CD4-positive, alpha-beta T cell treated with Interleukin-6 for 4 hours (primary cell): Measurements from ENCODE around the gene TBC1D23.

Source experiments
- DNase-seq: peaks from one replicate; pipeline ENCODE4 v3.0.0-alpha.2; 2020; ENCODE audit warnings: mixed read lengths

Gene TBC1D23

DNA sequence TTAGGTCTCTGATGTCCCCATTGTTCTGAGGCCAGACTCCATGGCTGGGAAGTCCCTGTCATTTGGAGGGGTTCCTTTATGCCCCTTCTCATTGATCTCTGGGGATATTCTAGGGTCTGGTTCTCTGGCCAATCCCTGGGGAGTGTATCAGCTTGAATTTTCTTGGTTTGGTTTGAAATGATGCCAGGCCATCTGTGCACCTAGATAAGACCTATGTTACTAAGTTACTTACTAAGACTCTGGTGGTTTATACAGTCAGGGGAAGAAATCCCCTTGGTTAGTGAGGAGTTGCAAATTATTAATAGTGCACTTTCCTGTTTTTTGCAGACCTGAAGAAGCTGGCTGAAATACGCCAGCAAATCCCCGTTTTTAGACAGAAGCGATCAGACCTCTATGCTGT, 94.1 kb downstream of the TBC1D23 start:
- no peak for DNase-seq

DNA sequence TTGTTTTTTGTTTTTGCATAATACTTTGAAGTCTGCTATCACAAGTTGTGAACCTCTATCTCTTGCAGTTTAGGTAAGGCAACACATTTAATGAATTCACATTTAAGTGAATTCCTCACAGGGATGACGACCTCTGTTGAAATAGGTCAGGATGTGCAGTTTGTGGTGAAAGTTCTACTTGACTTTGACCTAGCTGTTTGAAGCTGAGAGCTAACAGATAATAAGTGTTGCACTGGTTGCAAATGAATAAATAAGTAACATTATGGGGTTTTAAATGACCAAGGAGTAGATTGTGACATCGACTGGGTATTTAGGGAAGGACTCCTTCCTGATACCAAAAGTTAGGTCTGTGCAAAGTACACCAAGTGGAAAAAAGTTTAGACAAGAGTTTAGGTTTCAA, 97.6 kb downstream of the TBC1D23 start:
- DNase-seq = no peak

DNA sequence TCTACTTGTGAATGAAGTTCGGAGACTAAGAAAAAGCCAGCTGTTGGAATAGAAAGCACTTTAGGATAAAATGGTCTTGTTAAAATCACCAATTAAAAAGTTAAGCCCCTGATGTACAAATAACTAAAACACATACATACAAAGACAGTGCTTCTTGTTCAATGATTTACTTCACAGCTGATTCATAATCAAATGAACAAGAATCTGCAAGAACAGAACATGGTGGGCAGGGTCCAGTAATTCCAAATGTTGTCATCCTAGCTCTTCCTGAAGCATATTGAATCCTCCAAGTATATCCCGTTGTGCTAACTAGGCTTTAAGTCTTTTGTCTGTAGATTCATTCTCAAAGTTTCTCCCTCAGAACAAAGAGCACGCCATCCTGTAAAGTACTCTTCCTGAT, 98.2 kb downstream of the TBC1D23 start:
- no peak for DNase-seq

DNA sequence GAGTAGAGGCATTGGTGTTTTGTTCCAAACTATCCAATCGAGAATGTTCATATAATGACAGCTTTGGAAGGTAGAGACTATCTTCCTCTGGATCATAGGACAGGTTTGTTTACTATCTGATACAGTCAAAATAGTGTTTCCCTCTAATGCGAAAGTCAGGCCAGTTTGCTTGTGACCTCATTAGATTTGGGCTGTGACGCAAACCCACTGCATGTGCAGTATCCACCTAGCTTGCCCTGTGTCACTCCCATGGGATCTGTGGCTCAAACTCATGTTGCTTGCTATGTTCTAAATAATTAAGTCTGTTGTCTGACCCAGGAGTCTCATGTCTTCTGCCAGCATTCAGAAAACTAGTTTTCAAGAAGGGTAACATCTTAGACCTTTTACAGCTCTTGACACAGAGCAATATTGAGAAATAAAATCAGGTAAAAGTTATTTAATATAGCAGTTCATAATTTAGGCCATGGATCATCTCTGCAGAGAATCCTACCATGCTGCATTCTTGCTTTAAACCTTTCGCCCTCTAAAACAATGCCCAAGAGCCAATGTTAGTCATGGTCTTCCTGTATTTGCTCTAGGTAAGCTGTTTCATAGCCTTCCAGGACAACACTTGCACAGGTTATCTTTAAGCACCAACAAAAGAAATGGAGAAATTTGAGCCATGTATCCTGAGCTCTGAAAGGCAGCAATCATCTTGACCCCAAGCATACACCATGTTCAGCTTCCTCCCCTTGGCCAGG, 100.1 kb downstream of the TBC1D23 start:
- no peak for DNase-seq

DNA sequence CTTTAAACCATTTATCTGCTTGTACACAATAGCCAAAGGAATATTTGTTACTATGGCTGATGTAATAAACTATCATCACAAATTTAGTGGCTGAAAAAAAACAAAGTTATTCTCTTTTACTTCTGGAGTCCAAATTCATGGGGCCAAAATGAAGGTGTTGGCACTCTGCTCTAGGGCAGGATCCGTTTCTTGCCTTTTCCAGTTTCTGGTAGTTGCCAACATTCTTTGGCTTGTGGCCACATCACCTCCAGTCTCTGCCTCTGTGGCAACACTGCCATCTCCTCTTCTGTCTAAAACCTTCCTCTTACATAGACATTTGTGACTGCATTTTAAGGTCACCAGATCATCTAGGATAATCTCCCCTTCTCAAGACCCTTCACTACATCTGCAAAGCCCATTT, 101.1 kb downstream of the TBC1D23 start:
- no peak for DNase-seq

DNA sequence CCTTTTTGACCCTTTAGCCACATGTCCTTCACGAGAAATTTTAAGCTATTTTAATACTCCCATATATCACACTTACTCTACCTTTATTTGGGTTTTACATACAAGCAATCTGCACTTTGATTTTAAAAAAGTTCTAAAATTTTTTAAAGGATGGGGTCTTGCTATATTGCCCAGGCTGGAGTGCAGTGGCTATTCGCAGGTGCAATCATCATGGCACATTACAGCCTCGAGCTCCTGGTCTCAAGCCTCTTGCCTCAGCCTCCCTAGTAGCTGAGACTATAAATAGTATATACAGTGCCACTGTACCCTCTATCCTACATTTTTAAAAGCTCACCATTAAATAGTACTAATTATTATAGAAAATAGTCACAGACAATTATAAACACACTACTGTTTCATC, 103.6 kb downstream of the TBC1D23 start:
- no peak for DNase-seq

DNA sequence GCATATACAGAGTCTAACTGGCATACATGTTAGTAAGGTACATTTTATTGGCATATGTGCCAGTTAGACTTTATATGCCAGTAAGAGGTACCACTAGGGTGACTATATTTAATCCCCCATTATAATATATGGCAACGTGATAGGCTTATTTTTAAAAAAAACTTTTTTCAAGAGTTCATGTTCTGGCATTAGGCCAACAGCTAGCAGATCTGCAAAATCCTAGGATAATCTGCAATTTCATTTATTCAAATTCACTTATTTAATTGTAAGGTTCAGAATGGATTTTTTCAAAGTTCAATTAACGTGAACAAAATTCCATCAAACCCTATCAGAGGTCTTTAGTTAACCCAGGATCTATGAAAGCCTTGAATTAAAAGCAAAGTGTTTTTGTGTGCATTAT, 105.6 kb downstream of the TBC1D23 start:
- DNase-seq = no peak

DNA sequence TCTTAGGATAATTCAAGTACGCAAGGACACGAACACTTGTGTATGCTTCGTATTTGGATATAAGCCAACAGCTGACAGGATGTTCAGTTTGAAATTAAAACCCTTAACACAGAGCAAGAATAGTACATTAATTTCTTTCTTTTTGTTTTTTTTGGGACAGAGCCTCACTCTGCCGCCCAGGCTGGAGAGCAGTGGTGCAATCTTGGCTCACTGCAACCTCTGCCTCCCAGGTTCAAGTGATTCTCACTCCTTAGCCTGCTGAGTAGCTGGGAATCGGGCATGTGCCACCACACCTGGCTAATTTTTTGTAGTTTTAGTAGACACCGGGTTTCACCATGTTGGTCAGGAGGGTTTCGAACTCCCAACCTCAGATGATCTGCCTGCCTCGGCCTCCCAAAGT, 107.6 kb downstream of the TBC1D23 start:
- no peak for DNase-seq

DNA sequence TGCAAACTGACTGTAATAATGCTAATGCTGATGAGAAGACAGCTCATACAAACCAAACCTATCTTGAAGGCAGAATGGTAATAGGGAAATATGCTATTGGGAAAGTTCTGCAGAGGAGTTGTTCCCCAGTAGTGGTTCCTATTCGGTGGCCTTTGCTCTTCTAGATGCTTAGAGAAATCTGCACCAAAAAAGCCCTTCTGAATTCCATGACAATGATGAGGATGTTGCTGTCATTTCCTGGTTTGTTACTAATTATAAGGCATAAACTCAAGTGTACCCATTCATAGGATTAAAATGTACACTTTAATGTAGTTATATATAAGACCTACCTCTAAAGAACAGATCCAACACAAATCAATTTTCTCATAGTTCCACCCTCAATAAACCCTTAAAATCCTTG, 110.0 kb downstream of the TBC1D23 start:
- no peak for DNase-seq

DNA sequence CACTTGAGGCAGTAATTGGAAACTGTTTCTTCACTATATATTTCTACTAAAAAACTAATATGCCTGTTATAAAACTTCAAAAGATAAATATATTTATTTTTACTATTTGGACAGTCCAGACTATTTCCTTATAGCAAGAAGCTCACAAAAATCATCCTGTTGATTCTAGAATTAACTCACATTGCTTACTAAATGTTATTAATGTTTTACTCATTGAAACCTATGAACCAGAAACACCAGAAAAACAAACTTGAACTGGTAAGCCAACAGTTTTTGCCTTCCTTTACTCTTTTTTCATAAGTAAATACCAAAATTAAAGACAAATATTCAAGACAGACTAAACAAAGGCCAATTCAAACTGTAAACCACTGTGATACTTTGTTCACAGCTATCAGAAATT, 113.7 kb downstream of the TBC1D23 start:
- DNase-seq = no peak
